HL-60 (cell line): ENCODE data around the gene SLC16A11.

ENCODE experiments used
- DNase-seq, 2 experiments: peaks; one replicate each; pipeline ENCODE4 v3.0.0-alpha.2; 2010 to 2020; ENCODE audit warnings: low read depth in 1 of 2, low spot score in 1 of 2
- H3K27ac ChIP-seq: fragments of 250-450 bp; sonication (Bioruptor Pico); replicated peaks from 2 replicates; pipeline ENCODE4 v1.5.1; 2020; ENCODE audit warnings: mild to moderate bottlenecking, moderate library complexity
- H3K27me3 ChIP-seq: fragments of 250-450 bp; sonication (Bioruptor Pico); 2 replicates; pipeline ENCODE4 v1.5.1; 2021; ENCODE audit warnings: mild to moderate bottlenecking, moderate library complexity; ENCODE audit not compliant: insufficient read depth, poor library complexity, severe bottlenecking
- H3K4me3 ChIP-seq: replicated peaks from 2 replicates; pipeline ENCODE4 v1.5.1; 2011; ENCODE audit warnings: mild to moderate bottlenecking, control low read depth, low read length; ENCODE audit not compliant: insufficient read depth
- CTCF ChIP-seq: IDR thresholded peaks from one replicate; pipeline ENCODE4 v1.5.1; 2011; ENCODE audit warnings: low read length, control low read depth, inconsistent platforms; ENCODE audit not compliant: insufficient read depth
- GABPA ChIP-seq: IDR thresholded peaks from 2 replicates; pipeline ENCODE4 v1.6.1; 2012; ENCODE audit warnings: low read depth
- POLR2AphosphoS5 ChIP-seq: IDR thresholded peaks from 2 replicates; pipeline ENCODE4 v1.6.1; 2012; ENCODE audit warnings: low read depth
- REST ChIP-seq: IDR thresholded peaks from 2 replicates; pipeline ENCODE4 v1.6.1; 2012; ENCODE audit warnings: low read depth; ENCODE audit not compliant: insufficient replicate concordance
- SPI1 ChIP-seq: IDR thresholded peaks from 2 replicates; pipeline ENCODE4 v1.6.1; 2012; ENCODE audit warnings: low read depth, mild to moderate bottlenecking, borderline replicate concordance

SLC16A11 gene

GRCh38 chr17:7067198-7067597, 23.3 kb upstream of the SLC16A11 start:
- no peaks in the 10 kb centered on the region for H3K27me3 ChIP-seq
- no peak for DNase-seq
- H3K4me3 ChIP-seq, result no peak overlapping the region
- no peak for TF ChIP-seq POLR2AphosphoS5
- H3K27ac ChIP-seq, result no peak overlapping the region

- Histone ChIP-seq H3K27ac (no peak overlapping the region), H3K27me3 (no peaks in the 10 kb centered on the region), H3K4me3 (no peak overlapping the region)
- DNase-seq, result no peak
- no peak for TF ChIP-seq SPI1
- no peak for TF ChIP-seq GABPA
- no peak for TF ChIP-seq REST
- no peak for TF ChIP-seq POLR2AphosphoS5
- no peak for TF ChIP-seq CTCF
These were observed 20.4 kb upstream of the SLC16A11 start for GRCh38 chr17:7064261-7064660.

- TF ChIP-seq REST, result no peak
- TF ChIP-seq GABPA, result no peak
- TF ChIP-seq SPI1, result no peak
- no peak for TF ChIP-seq CTCF
- no peak for TF ChIP-seq POLR2AphosphoS5
- H3K27me3 ChIP-seq, result no peaks in the 10 kb centered on the region
- H3K4me3 ChIP-seq, result no peak overlapping the region
- no peak overlapping the region for H3K27ac ChIP-seq
- DNase-seq, result no peak
These were observed 19.7 kb upstream of the SLC16A11 start for GRCh38 chr17:7063518-7064094.

GRCh38 chr17:7060165-7060891, 16.4 kb upstream of the SLC16A11 start:
- no peak overlapping the region for H3K27ac ChIP-seq
- no peak for TF ChIP-seq POLR2AphosphoS5
- TF ChIP-seq SPI1, result no peak
- TF ChIP-seq GABPA, result no peak
- no peak for TF ChIP-seq CTCF
- TF ChIP-seq REST, result no peak
- no peak overlapping the region for H3K4me3 ChIP-seq
- no peak for DNase-seq
- no peaks in the 10 kb centered on the region for H3K27me3 ChIP-seq
